SJSA1 (cell line): ENCODE measurements around the gene GINS2. TPM values are rescaled to one million over a fixed set of nuclear protein-coding genes. Genes with fewer than 3 reads are reported as not detected.
A peak's percentile ranks its signal among the peaks of the same experiment; 100 is the strongest.

Source experiments
- DNase-seq, 2 experiments: peaks; one replicate each; pipeline ENCODE4 v3.0.0-alpha.2; 2015 to 2020; ENCODE audit warnings: low spot score in 2 of 2, low read depth in 1 of 2
- H3K27ac ChIP-seq: fragments of 250-450 bp; sonication (Bioruptor Pico); 2 replicates; pipeline ENCODE4 v1.5.1; 2020; ENCODE audit warnings: mild to moderate bottlenecking, moderate library complexity
- H3K27me3 ChIP-seq: fragments of 250-450 bp; sonication (Bioruptor Pico); replicated peaks from 2 replicates; pipeline ENCODE4 v1.5.1; 2020; ENCODE audit warnings: mild to moderate bottlenecking, moderate library complexity
- H3K36me3 ChIP-seq: fragments of 250-450 bp; sonication (Bioruptor Pico); 2 replicates; pipeline ENCODE4 v1.5.1; 2020; ENCODE audit warnings: mild to moderate bottlenecking
- H3K4me1 ChIP-seq: fragments of 250-450 bp; sonication (Bioruptor Pico); replicated peaks from 2 replicates; pipeline ENCODE4 v1.6.1; 2021; ENCODE audit warnings: mild to moderate bottlenecking
- H3K4me3 ChIP-seq: fragments of 250-450 bp; sonication (Bioruptor Pico); 2 replicates; pipeline ENCODE4 v1.5.1; 2020; ENCODE audit warnings: mild to moderate bottlenecking
- H3K9me3 ChIP-seq: fragments of 250-450 bp; sonication (Bioruptor Pico); replicated peaks from 2 replicates; pipeline ENCODE4 v1.5.1; 2020; ENCODE audit warnings: mild to moderate bottlenecking
- total RNA-seq: library from RNA; depleted of rRNA; stranded (reverse); fragments of >200 nt; shearing (Covaris generic); gene quantifications from 2 replicates; pipeline ENCODE4 v1.2.3, GENCODE V29; 2014; rRNA removed

GINS2 gene
- 39.8 and 51.4 TPM in 2 replicates for total RNA-seq

GRCh38 chr16:85688586-85689284, at the start of gene GINS2:
GINS2 (minus strand) TSS chr16:85688954; CDS start chr16:85688898, 56 bp downstream.
- H3K9me3 ChIP-seq = peaks cover 3% of the 10 kb centered on the region; the same call in 1 of the 2 replicates
- H3K4me3 ChIP-seq = peak within 1 kb of the TSS; percentile 76
- peaks cover 17% of the 10 kb centered on the region for H3K4me1 ChIP-seq
- H3K27ac ChIP-seq = peak within 1 kb of the TSS; percentile 59
- peaks cover 31% of the 10 kb centered on the region; the same call in 1 of the 2 replicates for H3K36me3 ChIP-seq
- DNase-seq = peak; percentile 89 to 94
- H3K27me3 ChIP-seq = no peaks in the 10 kb centered on the region

- Histone ChIP-seq H3K4me3 (no peak overlapping the region), H3K27ac (no peak overlapping the region), H3K36me3 (no peaks in the 10 kb centered on the region), H3K9me3 (no peaks in the 10 kb centered on the region), H3K27me3 (no peaks in the 10 kb centered on the region), H3K4me1 (no peaks in the 10 kb centered on the region)
- no peak for DNase-seq
Measured at GRCh38 chr16:85736921-85737320, 48.2 kb upstream of the GINS2 start.

GRCh38 chr16:85735946-85736345, 47.2 kb upstream of the GINS2 start:
- DNase-seq = no peak
- H3K4me3 ChIP-seq = no peak overlapping the region
- H3K27me3 ChIP-seq = no peaks in the 10 kb centered on the region
- H3K9me3 ChIP-seq = no peaks in the 10 kb centered on the region
- no peaks in the 10 kb centered on the region for H3K4me1 ChIP-seq
- H3K27ac ChIP-seq = no peak overlapping the region
- no peaks in the 10 kb centered on the region for H3K36me3 ChIP-seq

DNA sequence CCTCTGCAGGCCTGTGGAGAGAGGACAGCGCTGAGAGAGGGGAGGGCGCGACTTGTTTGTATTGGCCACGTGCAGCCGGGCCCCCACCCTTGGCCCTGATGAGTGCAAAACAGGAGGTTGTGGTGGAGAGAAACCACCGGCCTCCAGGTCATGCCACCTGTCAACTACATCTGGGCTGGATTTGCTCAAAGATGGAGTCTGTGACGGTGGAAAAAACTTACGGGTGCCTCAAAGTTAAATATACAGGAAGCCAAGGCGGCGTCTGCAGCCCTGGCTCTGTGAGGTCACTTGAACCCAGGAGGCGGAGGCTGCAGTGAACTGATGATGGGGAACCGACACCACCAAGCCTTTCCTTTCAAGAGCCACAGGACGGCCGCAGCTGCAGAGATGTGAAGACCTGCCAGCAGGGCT, 46.5 kb upstream of the GINS2 start:
- DNase-seq = no peak
- Histone ChIP-seq H3K9me3 (no peaks in the 10 kb centered on the region), H3K4me3 (no peak overlapping the region), H3K36me3 (no peaks in the 10 kb centered on the region), H3K27ac (no peak overlapping the region), H3K27me3 (no peaks in the 10 kb centered on the region), H3K4me1 (no peaks in the 10 kb centered on the region)

- Histone ChIP-seq H3K4me1 (no peaks in the 10 kb centered on the region), H3K4me3 (no peak overlapping the region), H3K27ac (no peak overlapping the region), H3K9me3 (no peaks in the 10 kb centered on the region), H3K27me3 (no peaks in the 10 kb centered on the region), H3K36me3 (no peaks in the 10 kb centered on the region)
- DNase-seq = no peak
Measured at GRCh38 chr16:85734311-85735017, 45.7 kb upstream of the GINS2 start.

- Histone ChIP-seq H3K27me3 (no peaks in the 10 kb centered on the region), H3K27ac (no peak overlapping the region), H3K4me3 (no peak overlapping the region), H3K9me3 (no peaks in the 10 kb centered on the region), H3K4me1 (no peaks in the 10 kb centered on the region), H3K36me3 (no peaks in the 10 kb centered on the region)
- no peak for DNase-seq
Measured at GRCh38 chr16:85733839-85734170, 45.1 kb upstream of the GINS2 start.

DNA sequence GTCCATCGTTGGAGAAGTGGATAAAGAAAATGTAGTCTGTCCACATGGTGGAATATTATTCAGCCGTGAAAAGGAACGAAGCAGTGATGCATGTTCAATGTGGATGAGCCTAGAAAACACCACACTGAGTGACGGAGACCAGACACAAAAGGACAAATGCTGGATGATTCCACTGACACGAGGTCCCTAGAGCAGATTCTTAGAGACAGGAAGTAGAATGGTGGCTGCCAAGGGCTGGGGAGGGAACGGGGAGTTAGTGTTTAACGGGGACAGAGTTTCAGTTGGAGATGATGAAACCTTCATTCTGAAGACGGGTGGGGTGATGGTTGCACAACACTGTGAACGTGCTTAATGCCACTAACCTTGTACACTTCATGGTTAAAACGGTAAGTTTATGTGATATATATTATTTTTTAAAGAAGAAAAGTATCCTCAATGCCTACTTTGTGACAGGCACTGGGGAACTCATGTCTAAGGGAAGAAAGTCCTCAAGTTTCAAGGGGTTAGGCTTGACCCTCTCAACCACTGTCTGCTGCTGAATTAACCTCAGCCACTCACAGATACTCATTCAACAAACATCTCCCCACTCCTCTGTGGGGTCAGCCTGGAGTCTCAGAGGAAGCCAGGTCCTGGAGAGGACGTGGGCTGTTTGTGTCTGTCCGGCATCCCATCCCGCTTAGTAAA, 44.5 kb upstream of the GINS2 start:
- Histone ChIP-seq H3K4me1 (no peaks in the 10 kb centered on the region), H3K36me3 (no peaks in the 10 kb centered on the region), H3K27ac (no peak overlapping the region), H3K9me3 (no peaks in the 10 kb centered on the region), H3K27me3 (no peaks in the 10 kb centered on the region), H3K4me3 (no peak overlapping the region)
- DNase-seq = no peak

DNA sequence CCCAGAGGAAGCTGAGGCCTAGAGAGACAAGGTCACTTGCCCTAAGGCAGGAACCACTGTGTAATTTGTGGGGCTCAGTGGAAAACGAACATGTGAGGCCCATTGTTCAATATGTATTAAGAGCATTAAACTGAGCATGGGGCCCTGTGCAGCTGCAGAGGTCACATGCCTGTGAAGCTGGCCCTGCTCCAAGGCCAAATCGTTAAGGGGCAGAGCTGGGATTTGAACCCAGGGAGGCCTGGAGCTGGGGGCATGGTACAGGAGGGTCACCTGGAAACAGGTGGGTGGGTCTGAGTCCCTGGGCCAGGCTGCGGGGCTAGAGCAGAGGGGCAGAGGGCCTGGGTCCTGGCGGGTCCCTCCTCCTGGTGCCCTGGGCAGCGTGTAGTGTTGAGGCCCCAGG, 42.4 kb upstream of the GINS2 start:
- Histone ChIP-seq H3K4me3 (no peak overlapping the region), H3K4me1 (peaks cover 4% of the 10 kb centered on the region; the same call in 1 of the 2 replicates), H3K36me3 (no peaks in the 10 kb centered on the region), H3K27me3 (no peaks in the 10 kb centered on the region), H3K9me3 (no peaks in the 10 kb centered on the region), H3K27ac (no peak overlapping the region)
- DNase-seq = no peak

GRCh38 chr16:85730186-85730465, 41.4 kb upstream of the GINS2 start:
- H3K27me3 ChIP-seq = no peaks in the 10 kb centered on the region
- peaks cover 8% of the 10 kb centered on the region; the same call in 1 of the 2 replicates for H3K4me1 ChIP-seq
- H3K9me3 ChIP-seq = no peaks in the 10 kb centered on the region
- no peaks in the 10 kb centered on the region for H3K36me3 ChIP-seq
- H3K4me3 ChIP-seq = no peak overlapping the region
- no peak for DNase-seq
- no peak overlapping the region for H3K27ac ChIP-seq

DNA sequence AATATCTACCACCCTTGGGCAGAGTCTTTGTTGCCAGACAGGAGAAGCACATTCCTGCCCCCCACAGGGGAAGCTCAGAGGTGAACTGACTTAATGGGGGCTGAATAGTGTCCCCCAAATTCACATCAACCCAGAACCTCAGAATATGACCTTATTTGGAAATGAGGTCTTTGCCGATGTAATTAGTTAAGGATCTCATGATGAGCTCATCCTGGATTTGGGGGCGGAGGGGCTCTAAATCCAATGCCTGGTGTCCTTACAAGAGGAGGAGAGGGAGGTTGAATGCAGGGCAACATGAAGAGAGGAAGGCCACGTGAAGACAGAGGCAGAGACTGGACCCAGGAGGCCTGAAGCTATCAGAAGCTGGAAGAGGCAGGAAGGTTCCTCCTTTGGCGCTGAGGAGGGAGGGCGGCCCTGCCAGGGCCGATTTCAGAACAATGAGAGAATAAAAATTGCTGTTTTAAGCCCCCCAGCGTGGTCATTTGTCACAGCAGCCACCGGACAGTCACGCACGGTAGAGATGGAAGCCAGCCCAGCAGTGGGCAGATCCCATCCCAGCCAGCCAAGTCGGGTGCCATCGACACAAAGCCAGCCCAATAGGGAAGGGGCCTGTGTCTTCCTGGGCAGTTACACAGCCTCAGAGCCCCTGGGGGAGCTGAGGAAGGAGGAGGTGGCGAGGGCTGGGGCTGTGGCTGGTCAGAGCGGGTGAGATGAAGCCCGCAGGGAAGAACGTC, 40.9 kb upstream of the GINS2 start:
- Histone ChIP-seq H3K9me3 (no peaks in the 10 kb centered on the region), H3K36me3 (no peaks in the 10 kb centered on the region), H3K27ac (no peak overlapping the region), H3K27me3 (no peaks in the 10 kb centered on the region), H3K4me3 (no peak overlapping the region), H3K4me1 (peaks cover 8% of the 10 kb centered on the region; the same call in 1 of the 2 replicates)
- DNase-seq = no peak

GRCh38 chr16:85728879-85729278, 40.1 kb upstream of the GINS2 start:
- no peaks in the 10 kb centered on the region for H3K36me3 ChIP-seq
- H3K27ac ChIP-seq = no peak overlapping the region
- DNase-seq = no peak
- H3K4me1 ChIP-seq = peaks cover 8% of the 10 kb centered on the region; the same call in 1 of the 2 replicates
- H3K27me3 ChIP-seq = no peaks in the 10 kb centered on the region
- H3K4me3 ChIP-seq = no peak overlapping the region
- H3K9me3 ChIP-seq = no peaks in the 10 kb centered on the region

- no peak overlapping the region for H3K4me3 ChIP-seq
- H3K36me3 ChIP-seq = no peaks in the 10 kb centered on the region
- no peak overlapping the region for H3K27ac ChIP-seq
- no peaks in the 10 kb centered on the region for H3K9me3 ChIP-seq
- peaks cover 8% of the 10 kb centered on the region; the same call in 1 of the 2 replicates for H3K4me1 ChIP-seq
- no peak for DNase-seq
- no peaks in the 10 kb centered on the region for H3K27me3 ChIP-seq
Measured at GRCh38 chr16:85724936-85725335, 36.2 kb upstream of the GINS2 start.

- Histone ChIP-seq H3K4me1 (peaks cover 8% of the 10 kb centered on the region; the same call in 1 of the 2 replicates), H3K4me3 (no peak overlapping the region), H3K36me3 (no peaks in the 10 kb centered on the region), H3K27me3 (no peaks in the 10 kb centered on the region), H3K27ac (no peak overlapping the region), H3K9me3 (no peaks in the 10 kb centered on the region)
- DNase-seq = no peak
Measured at GRCh38 chr16:85724126-85724879, 35.5 kb upstream of the GINS2 start.
